A673 (cell line): ENCODE measurements around the gene DAPK1.

ENCODE experiments used
- EZH2 ChIP-seq: fragments of 200-600 bp; sonication (generic); IDR thresholded peaks from 2 replicates; pipeline ENCODE4 v1.6.1; 2017; ENCODE audit warnings: borderline replicate concordance, low read depth, mild to moderate bottlenecking, mixed read lengths, antibody characterized with exemption, low read length; ENCODE audit not compliant: poor library complexity, severe bottlenecking
- TF ChIP-seq, protein P1 (sequence below): fragments of 300-800, 200-600 bp; sonication (generic); conservative IDR thresholded peaks from 2 replicates; pipeline ENCODE4 v1.5.1; 2017; ENCODE audit warnings: low read depth, mild to moderate bottlenecking, antibody characterized with exemption, low read length, moderate library complexity, mixed read lengths

DNA sequence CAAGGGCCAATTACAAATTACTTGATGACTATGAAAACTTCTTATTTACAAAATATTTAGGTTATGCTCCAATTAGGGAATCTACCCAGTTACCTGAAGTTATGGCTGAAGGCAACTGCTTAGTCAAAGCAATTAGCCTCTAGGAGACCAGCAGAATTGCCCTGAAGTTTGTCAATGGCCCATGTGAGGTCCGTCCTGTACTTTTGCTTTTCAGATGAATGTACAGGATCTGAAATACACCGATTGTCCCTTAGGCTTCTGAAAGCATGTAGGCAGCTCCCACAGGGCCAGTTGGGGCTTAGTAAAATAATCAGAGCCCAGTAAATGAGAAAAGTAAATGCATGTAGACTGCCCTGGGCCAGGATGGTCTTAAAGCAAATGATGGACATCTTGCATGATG lies 93.3 kb downstream of the DAPK1 start:
- TF ChIP-seq, protein P1, sequence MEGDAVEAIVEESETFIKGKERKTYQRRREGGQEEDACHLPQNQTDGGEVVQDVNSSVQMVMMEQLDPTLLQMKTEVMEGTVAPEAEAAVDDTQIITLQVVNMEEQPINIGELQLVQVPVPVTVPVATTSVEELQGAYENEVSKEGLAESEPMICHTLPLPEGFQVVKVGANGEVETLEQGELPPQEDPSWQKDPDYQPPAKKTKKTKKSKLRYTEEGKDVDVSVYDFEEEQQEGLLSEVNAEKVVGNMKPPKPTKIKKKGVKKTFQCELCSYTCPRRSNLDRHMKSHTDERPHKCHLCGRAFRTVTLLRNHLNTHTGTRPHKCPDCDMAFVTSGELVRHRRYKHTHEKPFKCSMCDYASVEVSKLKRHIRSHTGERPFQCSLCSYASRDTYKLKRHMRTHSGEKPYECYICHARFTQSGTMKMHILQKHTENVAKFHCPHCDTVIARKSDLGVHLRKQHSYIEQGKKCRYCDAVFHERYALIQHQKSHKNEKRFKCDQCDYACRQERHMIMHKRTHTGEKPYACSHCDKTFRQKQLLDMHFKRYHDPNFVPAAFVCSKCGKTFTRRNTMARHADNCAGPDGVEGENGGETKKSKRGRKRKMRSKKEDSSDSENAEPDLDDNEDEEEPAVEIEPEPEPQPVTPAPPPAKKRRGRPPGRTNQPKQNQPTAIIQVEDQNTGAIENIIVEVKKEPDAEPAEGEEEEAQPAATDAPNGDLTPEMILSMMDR: no peak
- TF ChIP-seq EZH2: no peak
